MV-4-11 (cell line): ENCODE data around the gene PRR29.

Experiments
- DNase-seq: peaks from one replicate; lab custom pipeline; 2025; lab: John Stamatoyannopoulos, UW

The PRR29 gene

DNA sequence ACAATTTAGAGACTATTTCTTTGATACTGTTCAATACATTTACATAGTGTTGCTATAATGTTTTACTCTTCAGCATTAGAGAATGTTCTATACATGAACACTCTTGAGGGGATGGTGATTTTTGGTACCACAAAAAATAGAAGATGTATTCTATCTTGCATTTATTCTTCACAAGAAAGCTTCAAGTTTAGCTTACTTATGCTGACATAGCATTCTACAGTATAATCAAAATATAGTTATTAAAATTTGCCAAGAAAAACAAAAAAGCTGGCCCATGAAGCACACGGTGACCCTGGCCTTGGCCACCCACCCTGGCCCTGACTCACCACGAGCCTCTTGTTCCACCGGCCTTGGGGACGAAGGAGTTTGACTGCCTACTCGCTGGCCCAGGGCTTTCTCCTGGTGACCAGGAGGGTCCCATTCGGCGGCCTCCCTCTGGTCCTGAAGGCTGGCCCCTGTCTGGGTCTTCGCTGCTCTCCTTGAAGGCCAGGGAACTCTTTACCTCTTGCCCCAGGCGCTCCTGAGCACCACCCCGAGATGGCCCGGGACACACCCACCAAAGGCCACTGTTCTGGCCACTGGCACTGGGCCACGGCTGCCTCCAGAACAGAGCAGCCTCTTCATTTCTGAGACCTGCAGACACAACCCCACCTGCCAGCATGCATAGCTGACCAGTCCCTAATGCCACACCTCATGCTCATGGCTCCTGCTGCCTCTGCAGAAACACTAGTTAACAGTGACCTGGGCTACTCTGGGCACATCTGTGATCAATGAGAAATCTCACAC is 44.7 kb downstream of the PRR29 start:
- DNase-seq = no peak

DNA sequence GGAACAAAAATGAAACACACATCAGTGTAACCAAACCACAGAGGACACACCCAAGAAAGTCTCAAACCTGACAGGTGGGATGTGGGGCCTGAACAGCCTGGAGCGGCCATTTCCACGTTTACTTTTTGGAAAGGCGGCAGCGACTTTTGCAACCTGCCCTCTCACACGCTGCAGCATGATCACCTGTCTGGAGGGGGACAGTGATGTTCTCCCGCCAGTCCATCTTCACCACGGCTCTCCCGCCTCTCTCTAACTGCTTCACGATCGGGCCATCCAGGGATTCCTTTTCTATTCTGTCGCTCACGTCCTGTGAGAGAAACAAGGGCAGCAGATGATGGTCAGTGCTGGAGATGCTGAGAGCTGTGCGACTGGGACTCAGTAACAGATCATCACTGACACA is 47.0 kb downstream of the PRR29 start:
- no peak for DNase-seq

DNA sequence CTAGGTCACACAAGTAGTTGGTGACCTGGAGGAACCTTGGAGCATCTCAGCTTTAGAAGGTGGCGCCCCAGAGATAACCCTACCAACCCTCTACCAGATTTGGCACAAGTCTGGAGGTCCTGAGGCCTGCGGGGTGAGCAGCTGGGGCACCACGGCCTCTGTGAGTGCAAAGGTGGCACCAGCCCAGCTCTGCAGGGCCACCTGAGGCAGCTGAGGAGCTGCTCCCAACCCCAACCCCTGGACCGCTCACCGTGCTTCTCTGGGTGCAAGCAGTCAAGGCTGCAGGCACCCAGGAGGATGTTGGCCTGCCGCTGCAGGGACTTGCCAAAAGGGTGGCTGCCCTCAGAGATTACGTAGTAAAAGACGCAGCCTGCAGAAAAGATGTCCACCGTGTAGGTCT is 50.7 kb downstream of the PRR29 start:
- no peak for DNase-seq

DNA sequence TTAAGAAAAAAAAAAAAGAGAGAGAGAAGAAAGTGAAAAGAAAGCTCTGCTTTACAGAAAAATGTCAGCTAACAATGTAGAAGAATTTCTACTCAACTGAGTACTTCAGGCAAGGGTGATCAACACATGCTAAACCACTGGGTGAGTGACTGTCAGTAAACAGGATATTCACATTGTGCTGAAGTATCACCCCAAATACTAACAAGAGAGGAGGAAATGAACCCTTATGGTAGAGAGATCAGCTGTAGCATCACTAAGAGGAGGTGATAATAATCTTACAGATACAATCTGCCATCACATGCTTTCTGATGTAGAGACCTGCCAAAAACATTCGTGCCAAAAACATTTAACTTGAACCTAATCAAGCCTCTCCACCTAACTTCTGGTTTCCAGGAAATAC is 53.0 kb downstream of the PRR29 start:
- no peak for DNase-seq

DNA sequence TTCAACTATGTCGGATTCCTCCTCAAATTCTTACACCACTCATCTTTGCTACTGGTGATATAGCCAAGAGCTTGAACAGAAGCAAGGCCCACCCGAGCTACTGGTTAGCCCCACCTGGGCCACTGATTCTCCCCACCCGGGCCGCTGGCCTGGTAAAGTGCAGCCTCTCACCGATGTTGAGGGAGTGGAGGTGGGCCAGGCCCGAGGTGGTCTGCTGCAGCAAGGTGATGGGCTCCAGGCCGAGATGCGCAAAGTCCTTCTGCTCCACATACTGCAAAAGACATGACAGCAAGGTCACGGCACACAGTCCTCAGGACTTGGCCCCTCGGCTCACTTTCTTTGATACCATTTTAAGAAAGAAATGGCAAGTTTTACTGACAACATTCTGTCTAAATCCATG is 55.0 kb downstream of the PRR29 start:
- DNase-seq = no peak
